NCI-H69 (cell line): ENCODE results near the gene SLC19A1.
"Not testable (repeated sequence)": the region's sequence is repeated elsewhere in the genome, so short reads cannot be mapped to it uniquely, and the experiment has no call there.

ENCODE experiments used
- DNase-seq: peaks from one replicate; lab custom pipeline; 2025; lab: John Stamatoyannopoulos, UW

SLC19A1 gene

GRCh38 chr21:45576838-45577737, 34.8 kb upstream of the SLC19A1 start:
- no peak for DNase-seq

GRCh38 chr21:45575993-45576837, 34.0 kb upstream of the SLC19A1 start:
- DNase-seq = no peak

- no peak for DNase-seq
Measured at GRCh38 chr21:45575304-45575992, 33.2 kb upstream of the SLC19A1 start.

GRCh38 chr21:45574691-45575090, 32.5 kb upstream of the SLC19A1 start:
- no peak for DNase-seq

DNA sequence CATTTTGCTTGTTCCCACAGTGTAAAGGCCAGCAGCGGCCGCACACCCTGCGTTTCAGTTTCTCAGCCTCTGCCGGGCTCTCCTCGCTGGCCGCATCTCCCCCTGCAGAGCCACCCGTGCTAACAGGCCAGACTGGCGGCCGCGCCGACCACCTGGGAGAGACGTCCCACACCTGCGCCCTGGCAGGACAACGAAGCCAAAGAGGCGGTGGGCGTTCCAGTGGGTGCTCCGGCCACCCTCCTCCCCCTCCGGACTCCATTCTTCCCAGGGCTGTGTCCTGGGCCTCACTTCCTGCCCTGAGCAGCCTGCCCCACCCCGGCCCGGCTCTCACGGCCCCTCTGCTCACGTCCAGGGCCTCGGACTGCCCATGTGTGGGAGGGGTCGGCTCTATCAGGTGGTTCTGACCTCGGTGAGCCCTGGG, 31.9 kb upstream of the SLC19A1 start:
- DNase-seq = no peak

DNA sequence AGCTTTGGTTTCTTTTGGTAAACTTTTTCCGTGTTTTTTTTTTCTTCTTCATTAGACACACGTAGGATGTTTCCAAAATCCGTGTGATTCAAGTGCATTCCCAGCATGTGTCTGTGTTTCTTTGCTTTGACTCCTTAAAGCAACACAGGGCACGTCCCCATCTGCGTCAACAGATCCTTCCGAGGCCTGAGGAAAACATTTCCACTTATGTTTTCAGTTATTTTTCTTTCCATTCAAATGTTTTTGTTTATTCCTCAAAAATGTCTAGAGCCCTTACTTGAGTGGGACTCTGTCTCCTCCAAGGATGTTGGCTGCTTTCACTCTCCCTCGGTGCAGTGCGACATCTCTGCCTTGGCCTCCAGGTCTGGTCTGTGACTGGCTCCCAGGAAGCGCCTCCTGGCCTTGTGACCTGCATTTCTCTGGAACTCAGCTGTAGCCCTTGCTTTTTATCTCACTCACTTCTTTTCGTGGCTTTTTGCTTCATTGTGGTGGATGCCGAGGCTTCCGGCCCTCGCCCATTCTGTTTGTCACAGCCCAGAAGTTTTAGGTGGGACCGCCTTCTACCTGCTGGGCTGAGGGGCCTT, 31.3 kb upstream of the SLC19A1 start:
- no peak for DNase-seq

DNA sequence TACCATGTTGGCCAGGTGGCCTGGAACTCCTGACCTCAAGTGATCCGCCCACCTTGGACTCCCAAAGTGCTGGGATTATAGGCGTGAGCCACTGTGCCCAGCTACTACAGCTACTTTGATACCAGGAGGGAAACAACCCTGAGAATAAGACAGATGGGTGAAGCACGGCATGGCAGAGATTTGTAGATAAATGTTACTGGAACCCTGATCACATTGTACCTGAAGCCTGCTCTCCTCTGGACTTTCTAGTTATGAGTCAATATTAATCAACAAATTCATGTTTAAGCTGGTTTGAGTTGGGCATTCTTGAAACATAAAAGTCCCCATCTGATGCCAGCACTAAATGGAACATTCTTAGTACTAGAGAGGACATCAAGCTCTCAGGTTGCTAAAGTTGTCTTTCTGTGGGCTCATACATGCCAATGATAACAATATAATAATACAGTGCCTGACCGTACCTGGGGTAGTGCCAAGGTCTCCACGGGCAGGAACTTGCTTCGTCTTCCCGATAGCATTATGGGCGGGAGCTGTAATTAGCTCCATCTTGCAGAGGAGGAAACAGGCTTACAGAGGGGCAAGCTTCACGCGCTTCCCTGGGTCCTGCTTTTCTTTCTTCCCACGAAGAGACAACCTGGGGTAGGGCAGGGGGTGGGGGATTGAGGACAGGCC, 30.7 kb upstream of the SLC19A1 start:
- peak; percentile 60 for DNase-seq

- DNase-seq = no peak
Measured at GRCh38 chr21:45572231-45572630, 30.0 kb upstream of the SLC19A1 start.

GRCh38 chr21:45571641-45572040, 29.4 kb upstream of the SLC19A1 start:
- DNase-seq = no peak

DNA sequence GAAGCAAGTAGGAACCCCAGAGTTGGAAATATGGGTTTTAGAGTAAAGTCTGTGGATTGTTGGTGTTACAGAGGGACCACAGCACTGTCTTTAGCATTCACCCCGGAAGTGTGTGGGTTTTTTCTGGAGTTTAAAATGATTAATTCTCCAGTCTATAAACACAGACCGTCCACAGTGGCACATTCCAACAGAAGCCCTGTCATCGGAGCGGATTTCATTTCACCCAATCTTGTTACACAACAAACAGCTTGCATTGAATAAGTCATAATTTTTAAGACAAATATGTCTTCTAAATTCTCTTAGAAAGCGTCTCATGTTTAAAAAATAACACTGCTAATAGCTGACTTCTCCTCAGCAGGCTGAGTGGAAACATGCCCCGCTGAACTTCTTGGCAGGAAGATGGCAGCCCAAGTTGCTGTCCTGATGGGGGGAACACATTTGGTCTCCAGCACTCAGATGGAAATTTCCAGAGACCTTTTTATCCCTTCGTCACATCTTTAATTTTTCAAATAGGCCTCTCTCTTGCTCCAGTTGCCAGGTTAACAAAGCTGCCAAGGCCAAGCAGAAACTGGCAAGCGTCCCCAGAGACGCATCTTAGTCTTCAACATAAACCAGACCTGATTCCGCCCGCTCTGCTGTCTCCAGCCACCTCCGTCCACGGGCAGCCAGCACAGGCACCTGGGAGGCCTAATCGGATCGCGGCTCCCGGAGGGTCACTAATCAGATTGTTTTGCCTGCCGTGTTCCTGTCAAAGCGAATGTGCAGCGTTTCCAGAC, 28.8 kb upstream of the SLC19A1 start:
- no peak for DNase-seq

DNA sequence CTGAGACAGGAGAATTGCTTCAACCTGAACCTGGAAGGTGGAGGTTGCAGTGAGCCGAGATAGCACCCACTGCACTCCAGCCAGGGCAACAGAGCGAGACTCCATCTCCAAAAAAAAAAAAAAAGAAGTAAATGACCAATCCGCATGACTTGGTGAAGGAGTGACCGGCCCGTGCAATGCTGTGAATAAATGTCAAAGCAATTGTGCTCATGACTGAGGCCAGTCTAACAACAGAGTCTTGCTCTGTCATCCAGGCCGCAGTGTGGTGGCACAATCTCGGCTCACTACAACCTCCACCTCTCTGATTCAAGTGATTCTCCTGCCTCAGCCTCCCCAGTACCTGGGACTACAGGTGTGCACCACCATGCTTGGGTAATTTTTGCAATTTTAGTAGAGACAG, 27.8 kb upstream of the SLC19A1 start:
- no peak for DNase-seq

- DNase-seq = no peak
Measured at GRCh38 chr21:45568383-45568782, 26.1 kb upstream of the SLC19A1 start.

- not testable (repeated sequence) for DNase-seq
Measured at GRCh38 chr21:45564137-45564536, 21.9 kb upstream of the SLC19A1 start.

GRCh38 chr21:45562965-45563364, 20.7 kb upstream of the SLC19A1 start:
- DNase-seq = no peak

- DNase-seq = no peak
Measured at GRCh38 chr21:45562402-45562801, 20.2 kb upstream of the SLC19A1 start.

DNA sequence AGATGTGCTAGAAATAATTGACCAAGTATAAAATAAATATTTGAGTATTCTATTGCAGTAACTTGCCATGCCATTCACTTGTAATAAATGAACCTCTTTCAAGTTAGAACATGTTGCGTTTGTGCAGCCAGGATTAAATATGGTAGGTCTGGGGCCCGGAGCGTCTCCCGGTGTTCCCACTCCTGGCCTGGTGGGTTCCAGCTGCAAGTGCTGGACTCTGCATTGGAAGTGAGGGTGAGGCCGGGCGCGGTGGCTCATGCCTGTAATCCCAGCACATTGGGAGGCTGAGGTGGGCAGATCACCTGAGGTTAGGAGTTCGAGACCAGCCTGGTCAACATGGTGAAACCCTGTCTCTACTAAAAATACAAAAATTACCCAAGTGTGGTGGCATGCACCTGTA, 19.0 kb upstream of the SLC19A1 start:
- DNase-seq = not testable (repeated sequence)

DNA sequence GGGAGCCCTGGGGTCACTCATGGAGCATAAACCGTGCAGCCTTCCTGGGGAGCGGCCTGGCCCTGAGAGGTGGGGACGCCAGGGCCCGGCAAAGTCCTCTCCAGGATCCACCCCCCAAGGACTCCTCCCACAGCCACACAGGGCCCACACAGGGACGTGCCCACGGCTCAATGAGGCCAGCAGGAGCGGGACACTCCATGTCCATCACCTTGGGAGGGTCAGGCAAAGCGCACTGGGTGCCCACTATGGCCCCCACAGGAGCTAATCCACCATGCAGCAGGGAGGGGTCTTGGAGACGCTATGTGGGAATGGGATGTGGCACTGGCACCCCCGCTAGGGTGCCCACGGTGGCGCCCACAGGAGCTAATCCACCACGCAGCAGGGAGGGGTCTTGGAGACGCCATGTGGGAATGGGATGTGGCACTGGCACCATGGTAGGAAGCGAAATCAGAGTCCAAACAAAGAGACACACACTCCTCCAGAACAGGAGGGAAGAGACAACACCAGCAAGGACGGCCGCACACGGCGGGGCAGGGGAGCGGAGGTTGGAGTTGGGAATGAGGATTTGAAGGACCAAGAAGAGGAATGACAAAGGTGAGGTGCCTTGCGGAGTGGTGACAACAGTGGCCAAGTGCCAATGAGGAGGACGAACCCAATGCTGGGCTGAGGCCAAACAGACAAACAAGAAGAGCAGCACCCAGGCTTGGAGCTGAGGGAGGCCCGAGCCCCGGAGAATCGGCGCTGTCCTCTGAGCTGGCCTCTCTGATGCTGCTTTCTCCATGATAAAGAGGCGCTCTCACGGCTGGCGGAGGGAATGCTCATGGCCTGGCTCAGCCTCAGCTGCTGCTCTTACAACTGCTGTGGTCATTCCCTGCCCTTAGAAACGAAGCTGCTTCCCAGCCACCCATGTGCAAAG, 18.1 kb upstream of the SLC19A1 start:
- no peak for DNase-seq

DNA sequence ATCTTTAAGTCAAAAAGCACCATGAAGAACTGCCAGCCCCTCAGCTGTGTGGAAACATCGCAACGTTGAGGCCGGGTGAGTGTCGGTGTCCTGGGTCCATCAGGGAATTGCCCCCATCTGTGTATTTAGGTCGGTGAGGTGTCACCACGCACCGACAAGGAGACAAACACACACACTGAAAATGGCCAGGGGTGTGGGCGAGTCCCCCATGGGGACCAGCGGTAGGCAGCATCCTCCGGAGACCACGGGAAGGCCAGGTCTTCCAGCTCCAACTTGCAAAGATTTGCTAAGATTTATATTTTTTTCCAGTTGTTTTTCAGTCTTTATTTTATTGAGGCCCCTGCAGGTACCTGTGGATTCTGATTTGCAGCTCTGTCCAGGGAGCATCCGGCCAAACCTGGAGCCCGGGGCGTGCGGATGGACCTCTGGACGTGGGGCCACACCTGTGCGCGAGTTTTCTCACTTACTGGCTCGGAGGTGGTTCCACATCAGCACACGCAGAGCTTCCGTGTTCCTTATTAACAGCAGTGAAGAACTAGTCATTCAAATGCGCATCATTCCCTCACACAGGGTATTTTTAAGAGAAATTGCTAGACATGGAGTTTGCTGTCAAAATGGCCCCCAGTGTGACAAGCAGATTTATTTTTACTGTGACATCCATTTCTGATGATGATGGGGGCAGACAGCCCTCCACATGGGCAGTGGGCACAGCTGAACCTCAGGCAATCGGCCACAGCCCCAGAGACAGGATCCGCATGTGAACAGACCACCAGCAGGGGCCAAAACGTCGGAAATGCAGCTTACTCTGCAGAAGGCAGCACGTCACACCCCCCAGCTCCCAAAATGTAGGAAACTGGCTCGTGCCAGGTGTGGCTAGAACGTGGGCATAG, 17.2 kb upstream of the SLC19A1 start:
- DNase-seq = no peak
